Sigmoid colon (tissue), 7 donors: ENCODE results near the gene ZNF608. TPM values are rescaled to one million over a fixed set of nuclear protein-coding genes. Genes with fewer than 3 reads are reported as not detected.

Experiments
- DNase-seq: peaks from one replicate; pipeline ENCODE4 v3.0.0-alpha.2; 2019
- H3K27ac ChIP-seq, 4 donors: fragments of 200-600 bp; sonication (generic); one replicate each; pipeline ENCODE4 v1.5.1; 2016 to 2019; ENCODE audit warnings: mild to moderate bottlenecking in 1 of 4
- H3K27me3 ChIP-seq, 3 donors: fragments of 200-600 bp; sonication (generic); one replicate each; pipeline ENCODE4 v1.5.1; 2019; ENCODE audit warnings: mild to moderate bottlenecking in 1 of 3
- H3K36me3 ChIP-seq, 4 donors: fragments of 200-600 bp; sonication (generic); one replicate each; pipeline ENCODE4 v1.5.1; 2016 to 2019
- H3K4me1 ChIP-seq, 4 donors: fragments of 200-600 bp; sonication (generic); one replicate each; pipeline ENCODE4 v1.5.1; 2017 to 2019
- H3K4me3 ChIP-seq, 4 donors: fragments of 200-600 bp; sonication (generic); one replicate each; pipeline ENCODE4 v1.5.1; 2017 to 2019; ENCODE audit warnings: mild to moderate bottlenecking in 2 of 4, moderate library complexity in 1 of 4
- H3K9me3 ChIP-seq, 4 donors: fragments of 200-600 bp in 3 of 4; sonication (generic) in 3 of 4; one replicate each; pipeline versions ENCODE4 v1.5.1 to v1.6.1; 2013 to 2019
- CTCF ChIP-seq, 4 experiments: fragments of 450-650 bp in 3 of 4; fragments of 200-600 bp in 1 of 4; IDR thresholded peaks; one replicate each; pipeline ENCODE4 v1.5.1; 2016 to 2019; ENCODE audit warnings: antibody characterized with exemption in 4 of 4, mild to moderate bottlenecking in 3 of 4, moderate library complexity in 2 of 4
- EP300 ChIP-seq, 4 donors: sonication (generic); formaldehyde crosslinking; IDR thresholded peaks; one replicate each; pipeline ENCODE4 v1.6.1; 2017; ENCODE audit warnings: antibody characterized with exemption in 4 of 4
- POLR2A ChIP-seq, 2 donors: fragments of 450-650 bp; IDR thresholded peaks; one replicate each; pipeline ENCODE4 v1.6.1; 2016; ENCODE audit warnings: antibody characterized with exemption in 2 of 2, mild to moderate bottlenecking in 2 of 2, moderate library complexity in 2 of 2
- POLR2AphosphoS5 ChIP-seq, 4 donors: sonication (generic); formaldehyde crosslinking; IDR thresholded peaks; one replicate each; pipeline ENCODE4 v1.6.1; 2017; ENCODE audit warnings: antibody characterized with exemption in 4 of 4
- whole genome bisulfite sequencing, 2 donors: extraction: QIAGEN DNeasy Blood & Tissue Kit; methylation state at CpG; one replicate each; pipeline ENCODE4 v1.1.7; 2013; 5-methylcytosine and 5-hydroxymethylcytosine counted together
- intact Hi-C: fragments of 100-400 bp; cut with DNase I; formaldehyde crosslinking; loops from one replicate; pipeline ENCODE4 v1.15.1; 2023
- polyA plus RNA-seq, 3 donors: library from polyadenylated mRNA; stranded (reverse); fragments of 200-250 nt; gene quantifications; one replicate each; pipeline ENCODE4 v1.2.3, GENCODE V29; 2013
- total RNA-seq, 4 donors: library from RNA; depleted of rRNA; stranded (reverse); fragments of >200 nt; gene quantifications; one replicate each; pipeline ENCODE4 v1.1.0, GENCODE V29; 2016
- donor health status: healthy with polysubstance abuse.
- donor health status: Bipolar disorder and iron deficiency.
- donor health status: healthy.

ZNF608 gene
- total and polyA plus RNA-seq, 7 donors = 5.1 to 30.7 (median 17.9) TPM

- WGBS, 2 donors = 48 to 55% methylated on average over 3 of the region's 3 CpGs
- H3K27ac ChIP-seq = peak overlapping the region in 3 of 4 donors; percentile 32 to 70 (median 44)
- no peak for TF ChIP-seq POLR2AphosphoS5 (IDR thresholded peaks at IDR 0.05)
- no peak for TF ChIP-seq CTCF (IDR thresholded peaks at IDR 0.05)
- TF ChIP-seq EP300 (IDR thresholded peaks at IDR 0.05) = no peak
- no peak for TF ChIP-seq POLR2A (IDR thresholded peaks at IDR 0.05)
These were observed 38.4 kb downstream of the ZNF608 start for GRCh38 chr5:124708086-124708485.

GRCh38 chr5:124707520-124707919 is 38.9 kb downstream of the ZNF608 start:
- no peak for TF ChIP-seq CTCF (IDR thresholded peaks at IDR 0.05)
- TF ChIP-seq EP300 (IDR thresholded peaks at IDR 0.05) = no peak
- Histone ChIP-seq H3K27me3 (no peaks in the 10 kb centered on the region), H3K9me3 (no peaks in the 10 kb centered on the region), H3K27ac (peak overlapping the region; percentile 32 to 70 (median 44)), H3K4me3 (no peak overlapping the region), H3K4me1 (peaks cover 0 to 75% (median 67%) of the 10 kb centered on the region in 4 donors), H3K36me3 (no peaks in the 10 kb centered on the region)
- no peak for DNase-seq
- 40 to 48% methylated on average over 6 of the region's 6 CpGs for WGBS, 2 donors
- intact Hi-C loops = loop anchor here (2.0 kb wide), 1 partner anchor 17 kb away; no protein-coding TSS in a partner anchor

More at GRCh38 chr5:124708086-124708485, 38.4 kb downstream of the ZNF608 start:
- H3K36me3 ChIP-seq = no peaks in the 10 kb centered on the region
- DNase-seq = no peak
- no peaks in the 10 kb centered on the region for H3K27me3 ChIP-seq
- no peak overlapping the region for H3K4me3 ChIP-seq
- no peaks in the 10 kb centered on the region for H3K9me3 ChIP-seq
- H3K4me1 ChIP-seq = peaks cover 0 to 75% (median 62%) of the 10 kb centered on the region in 4 donors
- intact Hi-C loops = no loop called here

- Histone ChIP-seq H3K36me3 (no peaks in the 10 kb centered on the region), H3K27me3 (no peaks in the 10 kb centered on the region), H3K9me3 (no peaks in the 10 kb centered on the region), H3K27ac (peak overlapping the region; percentile 32 to 70 (median 44)), H3K4me3 (peak overlapping the region in 3 of 4 donors; percentile 9 to 17 (median 15)), H3K4me1 (peaks cover 0 to 80% (median 74%) of the 10 kb centered on the region in 4 donors)
- WGBS, 2 donors = 9 to 49% methylated on average over 13 of the region's 13 CpGs
- DNase-seq = no peak
- intact Hi-C loops = loop anchor here (2.0 kb wide), 1 partner anchor 18 kb away; no protein-coding TSS in a partner anchor
- no peak for TF ChIP-seq EP300 (IDR thresholded peaks at IDR 0.05)
- no peak for TF ChIP-seq POLR2A (IDR thresholded peaks at IDR 0.05)
- TF ChIP-seq POLR2AphosphoS5 (IDR thresholded peaks at IDR 0.05) = peak in 2 of 4 donors; percentile 29 to 34
- no peak for TF ChIP-seq CTCF (IDR thresholded peaks at IDR 0.05)
These were observed 39.6 kb downstream of the ZNF608 start for GRCh38 chr5:124706729-124707361.

- intact Hi-C loops = loop anchor here (2.0 kb wide), 1 partner anchor 19 kb away; no protein-coding TSS in a partner anchor
- H3K4me1 ChIP-seq = peaks cover 0 to 86% (median 77%) of the 10 kb centered on the region in 4 donors
- no peaks in the 10 kb centered on the region for H3K9me3 ChIP-seq
- no peak overlapping the region for H3K4me3 ChIP-seq
- 83 to 91% methylated on average over 4 of the region's 4 CpGs for WGBS, 2 donors
- TF ChIP-seq POLR2AphosphoS5 (IDR thresholded peaks at IDR 0.05) = no peak
- no peak for TF ChIP-seq EP300 (IDR thresholded peaks at IDR 0.05)
- no peak for TF ChIP-seq CTCF (IDR thresholded peaks at IDR 0.05)
- no peak for TF ChIP-seq POLR2A (IDR thresholded peaks at IDR 0.05)
- no peaks in the 10 kb centered on the region for H3K36me3 ChIP-seq
- no peaks in the 10 kb centered on the region for H3K27me3 ChIP-seq
- peak overlapping the region in 3 of 4 donors; percentile 32 to 70 (median 44) for H3K27ac ChIP-seq
- DNase-seq = no peak
These were observed 40.4 kb downstream of the ZNF608 start for GRCh38 chr5:124706051-124706450.
